Hypothalamus (tissue), 51 donors: ENCODE data around the gene IQGAP2.

ENCODE experiments used
- DNase-seq, 51 donors: peaks; one replicate each; lab custom pipeline; 2025; lab: John Stamatoyannopoulos, UW

IQGAP2 gene

GRCh38 chr5:76555717-76556116, 152.6 kb downstream of the IQGAP2 start:
- DNase-seq = no peak

- no peak for DNase-seq
Observed at GRCh38 chr5:76556511-76557221, 153.6 kb downstream of the IQGAP2 start.

GRCh38 chr5:76560952-76561891, 158.1 kb downstream of the IQGAP2 start:
- no peak for DNase-seq

- no peak for DNase-seq
Observed at GRCh38 chr5:76561959-76562358, 158.9 kb downstream of the IQGAP2 start.

- no peak for DNase-seq
Observed at GRCh38 chr5:76565009-76565408, 161.9 kb downstream of the IQGAP2 start.

GRCh38 chr5:76570153-76570552, 167.1 kb downstream of the IQGAP2 start:
- no peak for DNase-seq

GRCh38 chr5:76571559-76571958, 168.5 kb downstream of the IQGAP2 start:
- no peak for DNase-seq

GRCh38 chr5:76576450-76576849, 173.4 kb downstream of the IQGAP2 start:
- DNase-seq = no peak

- DNase-seq = no peak
Observed at GRCh38 chr5:76576996-76577395, 173.9 kb downstream of the IQGAP2 start.

GRCh38 chr5:76579166-76579937, 176.3 kb downstream of the IQGAP2 start:
- DNase-seq = no peak

- no peak for DNase-seq
Observed at GRCh38 chr5:76580981-76581380, 177.9 kb downstream of the IQGAP2 start.

- DNase-seq = no peak
Observed at GRCh38 chr5:76582230-76583162, 179.4 kb downstream of the IQGAP2 start.

GRCh38 chr5:76583163-76584047, 180.3 kb downstream of the IQGAP2 start:
- DNase-seq = peak in 1 of 51 donors; percentile 1

- no peak for DNase-seq
Observed at GRCh38 chr5:76585783-76586217, 182.7 kb downstream of the IQGAP2 start.

GRCh38 chr5:76586531-76586930, 183.4 kb downstream of the IQGAP2 start:
- no peak for DNase-seq

GRCh38 chr5:76590027-76590426, 186.9 kb downstream of the IQGAP2 start:
- DNase-seq = no peak

GRCh38 chr5:76591366-76591765, 188.3 kb downstream of the IQGAP2 start:
- DNase-seq = no peak

GRCh38 chr5:76592692-76593091, 189.6 kb downstream of the IQGAP2 start:
- DNase-seq = no peak

GRCh38 chr5:76594107-76594506, 191.0 kb downstream of the IQGAP2 start:
- no peak for DNase-seq
